Keratinocyte (primary cell): ENCODE results near the gene UHMK1. TPM values are rescaled to one million over a fixed set of nuclear protein-coding genes. Genes with fewer than 3 reads are reported as not detected.

Source experiments
- DNase-seq: peaks from one replicate; pipeline ENCODE4 v3.0.0-alpha.2; 2011; ENCODE audit warnings: low read depth, missing footprints, low spot score
- FAIRE-seq: peaks from 2 replicates; lab custom pipeline; 2011; peaks lifted over from hg19 to GRCh38; lab: Jason Lieb, UNC
- H2AFZ ChIP-seq: 2 replicates; pipeline ENCODE4 v1.6.0; 2012; ENCODE audit warnings: low read length, control low read depth, inconsistent platforms; ENCODE audit not compliant: control insufficient read depth
- H3K27ac ChIP-seq: 2 replicates; pipeline ENCODE4 v1.5.1; 2011; ENCODE audit warnings: low read length; ENCODE audit not compliant: control insufficient read depth, insufficient read depth
- H3K27me3 ChIP-seq: 3 replicates; pipeline ENCODE4 v1.6.0; 2011; ENCODE audit warnings: low read length; ENCODE audit not compliant: control insufficient read depth, insufficient read depth; ENCODE audit errors: extremely low read depth
- H3K36me3 ChIP-seq, 2 experiments: 2 replicates in 1 of 2; 3 replicates in 1 of 2; pipeline ENCODE4 v1.5.1; 2011; ENCODE audit warnings: low read length in 2 of 2, mild to moderate bottlenecking in 1 of 2; ENCODE audit not compliant: control insufficient read depth in 2 of 2, insufficient read depth in 2 of 2; ENCODE audit errors: extremely low read depth in 1 of 2
- H3K4me1 ChIP-seq: 3 replicates; pipeline ENCODE4 v1.5.1; 2011; ENCODE audit warnings: low read length; ENCODE audit not compliant: control insufficient read depth, insufficient read depth; ENCODE audit errors: extremely low read depth
- H3K4me2 ChIP-seq: 3 replicates; pipeline ENCODE4 v1.6.0; 2011; ENCODE audit warnings: low read depth, low read length; ENCODE audit not compliant: control insufficient read depth, insufficient read depth; ENCODE audit errors: extremely low read depth
- H3K4me3 ChIP-seq, 3 experiments: fragments of 200-600 bp in 1 of 3; sonication (generic) in 1 of 3; 2 replicates in 2 of 3; 3 replicates in 1 of 3; pipeline ENCODE4 v1.5.1; 2011 to 2016; ENCODE audit warnings: low read length in 3 of 3, mild to moderate bottlenecking in 3 of 3, control low read depth in 2 of 3, inconsistent platforms in 1 of 3, low read depth in 1 of 3, mixed read lengths in 1 of 3, mixed run types in 1 of 3, moderate library complexity in 1 of 3; ENCODE audit not compliant: control insufficient read depth in 2 of 3, insufficient read depth in 2 of 3; ENCODE audit errors: extremely low read depth in 1 of 3
- H3K79me2 ChIP-seq: 2 replicates; pipeline ENCODE4 v1.6.0; 2012; ENCODE audit warnings: low read length; ENCODE audit not compliant: control insufficient read depth, insufficient read depth
- H3K9ac ChIP-seq: 3 replicates; pipeline ENCODE4 v1.6.0; 2011; ENCODE audit warnings: low read length; ENCODE audit not compliant: control insufficient read depth, insufficient read depth; ENCODE audit errors: extremely low read depth
- H3K9me1 ChIP-seq: 3 replicates; pipeline ENCODE4 v1.6.0; 2011; ENCODE audit warnings: low read length; ENCODE audit not compliant: control insufficient read depth, insufficient read depth; ENCODE audit errors: extremely low read depth
- H3K9me3 ChIP-seq: 2 replicates; pipeline ENCODE4 v1.5.1; 2012; ENCODE audit warnings: low read depth, low read length; ENCODE audit not compliant: control insufficient read depth
- H4K20me1 ChIP-seq: 3 replicates; pipeline ENCODE4 v1.6.0; 2011; ENCODE audit warnings: low read length; ENCODE audit not compliant: control insufficient read depth, insufficient read depth; ENCODE audit errors: extremely low read depth
- CTCF ChIP-seq, 3 experiments: IDR thresholded peaks in 1 of 3; conservative IDR thresholded peaks in 1 of 3; optimal IDR thresholded peaks in 1 of 3; 2 replicates in 2 of 3; 3 replicates in 1 of 3; pipeline versions ENCODE3 to v1.5.1; 2011; ENCODE audit warnings: low read length in 3 of 3, mild to moderate bottlenecking in 3 of 3, moderate library complexity in 2 of 3, control low read depth in 1 of 3, inconsistent platforms in 1 of 3; ENCODE audit not compliant: insufficient read depth in 2 of 3; ENCODE audit errors: extremely low read depth in 1 of 3
- EZH2 ChIP-seq: IDR thresholded peaks from one replicate; pipeline ENCODE4 v1.6.1; 2012; ENCODE audit warnings: inconsistent platforms, mild to moderate bottlenecking, low read length, moderate library complexity
- dilution Hi-C: fragments of 300-500 bp; cut with MboI; formaldehyde crosslinking; loops from one replicate; pipeline ENCODE4 v1.7.0; 2020; ENCODE audit warnings: low sequenced_read_pairs; ENCODE audit not compliant: extremely low pct_ligation_motif_present
- polyA plus RNA-seq, 5 experiments: library from polyadenylated mRNA; depleted of rRNA in 3 of 5; stranded (reverse) in 3 of 5; stranded (forward) in 1 of 5; unstranded in 1 of 5; fragments of >200 nt; gene quantifications; 1 replicate in 1 of 5; 2 replicates in 3 of 5; 3 replicates in 1 of 5; pipeline versions ENCODE4 v1.2.1 to v1.2.3, GENCODE V29; 2011 to 2012; ENCODE audit warnings: missing spikeins in 2 of 5, low read depth in 1 of 5, low replicate concordance in 1 of 5

The UHMK1 gene
- polyA plus RNA-seq, 1 donor (not counting 4 experiments of a cell fraction or from before 2014, with no cell fraction given) = 45.1 TPM

DNA sequence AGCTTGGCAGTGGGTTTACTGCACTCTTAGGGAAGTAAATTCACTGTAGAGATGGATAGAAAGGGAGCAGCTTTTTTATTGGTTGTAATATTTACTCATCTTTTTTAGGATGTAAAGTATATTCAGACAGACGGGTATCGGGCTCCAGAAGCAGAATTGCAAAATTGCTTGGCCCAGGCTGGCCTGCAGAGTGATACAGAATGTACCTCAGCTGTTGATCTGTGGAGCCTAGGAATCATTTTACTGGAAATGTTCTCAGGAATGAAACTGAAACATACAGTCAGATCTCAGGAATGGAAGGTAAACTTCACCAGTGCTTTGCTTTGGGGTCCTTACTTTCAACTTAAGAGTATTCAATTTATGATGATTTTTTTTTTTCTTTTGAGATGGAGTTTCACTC is 3.2 kb downstream of the UHMK1 start:
- dilution Hi-C loops = no loop called here
- peaks cover 6 to 12% of the 10 kb centered on the region in 2 experiments for H3K36me3 ChIP-seq
- no peaks in the 10 kb centered on the region for H3K27me3 ChIP-seq
- TF ChIP-seq EZH2 (no peak), CTCF (optimal IDR thresholded peaks at IDR 0.05 in 1 of 3, IDR thresholded peaks at IDR 0.05 in 1 of 3, conservative IDR thresholded peaks at IDR 0.05 in 1 of 3; ENCODE audit: extremely low read depth in 1 of 3, insufficient read depth in 2 of 3, low read length in 3 of 3) (no peak)
- H3K79me2 ChIP-seq = peaks cover 42% of the 10 kb centered on the region
- no peaks in the 10 kb centered on the region for H4K20me1 ChIP-seq
- DNase-seq (no peak), FAIRE-seq (no peak)
- no peaks in the 10 kb centered on the region for H3K9me1 ChIP-seq
- H3K4me1 ChIP-seq = peaks cover 6% of the 10 kb centered on the region
- H3K4me3 ChIP-seq = no peak overlapping the region
- no peak overlapping the region for H2AFZ ChIP-seq
- H3K4me2 ChIP-seq = no peak overlapping the region
- H3K9me3 ChIP-seq = no peaks in the 10 kb centered on the region
- no peak overlapping the region for H3K27ac ChIP-seq
- no peak overlapping the region for H3K9ac ChIP-seq

- no peaks in the 10 kb centered on the region for H3K27me3 ChIP-seq
- peaks cover 6% of the 10 kb centered on the region for H3K4me1 ChIP-seq
- H3K9me3 ChIP-seq = no peaks in the 10 kb centered on the region
- H4K20me1 ChIP-seq = no peaks in the 10 kb centered on the region
- H3K36me3 ChIP-seq = peaks cover 6 to 15% of the 10 kb centered on the region in 2 experiments
- H3K27ac ChIP-seq = no peak overlapping the region
- H2AFZ ChIP-seq = no peak overlapping the region
- peaks cover 3% of the 10 kb centered on the region for H3K9me1 ChIP-seq
- FAIRE-seq = no peak
- no peak overlapping the region for H3K9ac ChIP-seq
- H3K4me2 ChIP-seq = no peak overlapping the region
- TF ChIP-seq CTCF (optimal IDR thresholded peaks at IDR 0.05 in 1 of 3, IDR thresholded peaks at IDR 0.05 in 1 of 3, conservative IDR thresholded peaks at IDR 0.05 in 1 of 3; ENCODE audit: extremely low read depth in 1 of 3, insufficient read depth in 2 of 3, low read length in 3 of 3) = no peak
- TF ChIP-seq EZH2 = no peak
- dilution Hi-C loops = no loop called here
- no peak for DNase-seq
- no peak overlapping the region for H3K4me3 ChIP-seq
- peaks cover 44% of the 10 kb centered on the region for H3K79me2 ChIP-seq
Measured at GRCh38 chr1:162502077-162502476, 4.5 kb downstream of the UHMK1 start.
